GM18858 (cell line): ENCODE measurements around the gene ZNF608.
A peak's percentile ranks its signal among the peaks of the same experiment; 100 is the strongest.

Experiments used
- ATAC-seq: cut with Tn5 transposase; IDR thresholded peaks from one replicate; pipeline ENCODE4 v1.9.1; 2021; ENCODE audit not compliant: unreplicated experiment

ZNF608 gene

DNA sequence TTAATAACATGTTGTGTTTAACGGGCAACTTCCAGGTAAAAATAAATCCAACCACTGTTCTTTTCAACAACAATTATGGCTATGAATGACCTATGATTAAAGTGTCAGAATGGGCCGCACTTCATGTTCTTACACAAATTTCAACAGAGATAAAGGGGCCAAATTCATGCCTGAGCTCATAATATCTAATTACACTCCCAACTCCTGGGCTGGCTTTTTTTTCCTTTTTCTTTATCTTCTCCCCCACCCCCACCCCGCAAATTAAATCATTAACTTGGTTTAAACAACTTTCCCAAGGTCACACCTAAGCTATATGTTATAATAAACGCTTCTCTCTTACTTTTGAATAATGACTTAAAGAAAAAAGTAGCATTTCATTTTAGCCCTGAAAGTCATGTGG is 25.8 kb downstream of the ZNF608 start:
- no peak for ATAC-seq

DNA sequence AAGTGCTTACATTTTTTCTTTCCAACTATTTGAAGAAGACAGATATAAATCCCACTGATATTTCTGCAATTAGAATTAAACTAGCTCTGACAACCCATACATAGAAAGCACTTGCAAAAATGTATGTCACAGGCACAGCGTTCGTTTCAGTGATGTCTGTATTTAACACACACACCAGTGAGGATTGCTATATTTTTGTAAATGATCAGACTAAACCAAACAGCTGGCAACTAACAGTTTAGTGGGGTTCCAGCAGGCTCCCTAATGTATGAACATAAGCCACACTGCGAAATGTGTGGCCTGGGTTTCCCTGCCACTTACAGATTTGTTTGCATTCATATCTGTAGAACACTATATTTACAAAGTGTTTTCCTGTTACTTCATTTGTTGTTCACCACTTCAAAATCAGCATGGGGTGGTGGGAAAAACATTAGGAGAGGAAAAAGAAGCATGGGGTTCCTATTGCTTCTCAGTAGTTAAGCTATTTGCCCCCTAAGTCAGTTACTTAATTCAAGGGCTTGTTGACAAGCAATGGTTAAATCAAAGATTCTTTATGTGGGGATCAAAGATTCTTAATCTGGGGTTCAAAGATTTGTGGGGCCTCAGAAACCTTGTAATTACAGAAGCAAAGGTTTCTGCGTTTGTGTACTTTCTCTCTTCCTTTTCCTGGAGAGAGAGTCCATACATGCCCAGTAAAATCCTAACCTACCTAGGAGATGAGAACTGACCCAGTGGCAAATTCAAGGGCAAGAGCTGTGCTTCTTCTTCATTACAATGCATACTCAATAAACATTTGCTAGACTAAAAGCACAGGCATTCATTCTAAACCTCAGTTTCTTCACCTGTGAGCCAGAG is 27.1 kb downstream of the ZNF608 start:
- no peak for ATAC-seq

- no peak for ATAC-seq
Measured at GRCh38 chr5:124718380-124718789, 28.1 kb downstream of the ZNF608 start.

- ATAC-seq: no peak
Measured at GRCh38 chr5:124716169-124716568, 30.3 kb downstream of the ZNF608 start.

DNA sequence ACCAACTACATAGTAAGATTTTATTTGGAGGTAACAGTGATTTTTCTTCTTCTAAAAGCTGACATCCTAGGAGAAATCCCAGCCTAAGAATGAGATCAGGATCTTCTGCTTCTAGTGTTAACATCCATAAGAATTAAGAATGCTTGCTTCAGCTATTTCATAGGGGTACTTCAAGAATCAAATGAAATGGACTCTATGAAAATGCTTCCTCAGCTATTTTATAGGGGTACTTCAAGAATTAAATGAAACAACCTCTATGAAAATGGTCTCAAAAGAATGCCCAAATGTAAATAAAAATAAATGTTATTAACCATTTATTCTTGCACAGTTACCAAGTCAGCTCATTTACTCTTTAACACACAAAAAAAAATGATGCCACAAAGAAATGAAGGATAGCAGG is 31.5 kb downstream of the ZNF608 start:
- ATAC-seq: no peak

DNA sequence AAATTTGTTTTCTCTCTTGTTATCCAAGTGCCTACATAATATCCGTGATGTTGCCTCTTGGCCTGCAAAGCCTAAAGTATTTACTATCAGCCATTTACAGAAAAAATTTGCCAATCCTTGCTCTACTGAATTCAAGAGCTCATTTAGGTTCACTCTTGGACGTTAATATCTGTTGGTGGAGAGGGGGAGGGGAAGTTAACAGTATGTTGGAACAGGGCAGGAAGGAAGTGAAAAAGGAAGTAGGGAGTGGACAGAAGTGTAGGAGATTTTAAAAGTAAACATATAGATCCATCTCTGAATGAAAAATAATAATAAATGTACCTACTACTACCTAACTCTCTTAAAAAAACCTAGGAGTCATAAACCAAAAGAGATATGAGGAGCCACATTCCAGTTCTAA is 32.8 kb downstream of the ZNF608 start:
- ATAC-seq: no peak

GRCh38 chr5:124712731-124713305 is 33.6 kb downstream of the ZNF608 start:
- ATAC-seq: no peak

DNA sequence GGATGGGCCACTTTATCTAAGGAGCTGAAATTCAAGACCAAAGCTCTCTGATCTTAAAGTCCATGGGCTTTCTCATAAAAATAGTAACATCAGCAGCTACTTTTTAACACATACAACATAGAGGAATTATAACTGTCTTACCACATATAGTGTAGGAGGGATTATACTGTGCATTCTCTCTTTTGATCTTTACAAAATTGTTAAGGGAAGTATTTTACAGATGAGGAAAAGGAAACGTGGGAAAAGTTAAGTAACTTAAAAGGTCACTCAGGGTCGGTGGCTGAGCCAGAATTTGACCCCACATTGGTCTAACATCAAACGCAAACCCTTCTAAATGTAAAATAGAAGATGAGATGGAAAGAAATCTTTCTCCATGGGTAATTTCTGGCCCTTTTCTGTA is 38.4 kb downstream of the ZNF608 start:
- ATAC-seq: no peak

DNA sequence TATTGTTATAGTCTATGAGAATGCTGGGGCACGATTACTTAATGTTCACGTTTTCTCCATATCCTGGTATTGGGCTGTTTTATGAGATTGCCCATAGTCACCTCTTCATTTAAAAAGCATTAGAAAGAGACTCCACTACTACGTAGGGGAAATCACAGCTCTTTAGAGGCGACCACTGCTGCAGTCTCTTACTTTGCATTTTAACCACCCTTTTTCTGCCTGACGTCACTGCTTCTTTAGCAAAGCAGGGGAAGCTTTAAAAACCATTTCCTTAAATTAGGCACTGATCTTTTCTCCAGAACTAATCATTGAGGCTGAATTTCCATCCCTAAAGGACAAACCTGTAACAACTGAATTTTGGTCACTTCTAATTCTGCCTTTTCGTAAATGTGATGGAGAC is 38.9 kb downstream of the ZNF608 start:
- ATAC-seq: peak; percentile 17

DNA sequence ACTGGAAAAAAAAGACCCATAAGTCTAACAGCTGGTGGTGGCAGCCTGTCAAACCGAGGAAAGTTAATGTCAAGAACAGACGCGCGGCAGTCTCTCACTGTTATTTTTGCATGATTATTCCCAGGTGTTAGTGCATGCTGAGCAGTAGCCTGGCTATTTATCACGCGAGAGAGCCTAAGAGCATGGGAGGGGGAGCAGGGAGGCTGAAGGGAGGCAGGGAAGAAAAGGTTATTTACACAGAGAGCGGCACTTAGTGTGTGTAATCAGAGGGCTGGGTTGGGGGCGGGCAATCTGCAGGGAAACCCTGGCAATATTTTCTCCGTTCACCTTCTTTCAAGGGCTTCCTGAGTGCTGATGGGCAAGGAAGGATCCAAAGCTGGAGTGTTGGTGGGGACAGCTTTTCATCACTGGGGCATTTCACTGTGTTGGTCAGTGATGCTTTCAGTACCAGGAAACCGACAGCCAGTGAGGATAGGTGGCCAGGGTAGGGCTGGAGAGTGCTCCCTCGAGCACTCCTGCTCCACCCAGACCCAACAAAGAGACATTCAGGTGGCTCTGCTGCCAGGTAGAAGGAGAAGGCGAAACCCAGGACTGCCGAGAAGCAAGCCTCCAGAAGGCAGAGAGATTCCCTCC is 39.6 kb downstream of the ZNF608 start:
- ATAC-seq: no peak

- no peak for ATAC-seq
Measured at GRCh38 chr5:124706051-124706450, 40.4 kb downstream of the ZNF608 start.

- no peak for ATAC-seq
Measured at GRCh38 chr5:124705577-124705976, 40.9 kb downstream of the ZNF608 start.

DNA sequence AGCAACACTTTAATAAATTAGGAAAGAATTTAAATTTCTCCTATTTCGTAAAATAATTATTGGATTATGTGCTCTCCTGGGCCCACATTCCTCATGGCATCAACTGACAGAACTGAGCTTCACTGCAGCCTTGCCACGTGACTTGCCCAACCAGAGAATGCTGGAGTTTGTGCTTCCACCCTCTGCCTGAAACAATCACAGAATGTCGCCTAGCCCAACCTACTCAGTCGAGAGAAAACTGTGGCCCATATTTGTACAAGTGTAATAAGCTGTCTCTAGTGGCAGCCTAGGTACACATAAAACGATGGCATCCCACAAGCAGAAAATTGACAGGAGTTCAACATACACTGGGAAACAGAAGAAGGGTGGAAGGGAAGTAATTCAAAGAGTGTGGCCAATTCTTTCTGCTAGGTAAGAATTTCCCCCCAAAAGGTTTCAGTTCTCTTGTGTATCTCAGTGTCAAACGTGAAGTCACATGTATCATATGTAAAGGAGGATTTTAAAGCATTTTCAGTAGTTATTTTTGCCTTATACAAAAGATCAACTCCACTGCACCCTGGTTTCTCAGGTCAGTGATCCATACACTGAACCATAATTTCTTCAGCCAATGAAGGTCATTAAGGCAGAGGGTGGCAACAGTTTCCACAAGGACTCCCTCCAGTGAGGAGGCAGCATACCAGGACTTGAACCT is 41.7 kb downstream of the ZNF608 start:
- ATAC-seq: peak; percentile 71

GRCh38 chr5:124703995-124704394 is 42.4 kb downstream of the ZNF608 start:
- no peak for ATAC-seq

DNA sequence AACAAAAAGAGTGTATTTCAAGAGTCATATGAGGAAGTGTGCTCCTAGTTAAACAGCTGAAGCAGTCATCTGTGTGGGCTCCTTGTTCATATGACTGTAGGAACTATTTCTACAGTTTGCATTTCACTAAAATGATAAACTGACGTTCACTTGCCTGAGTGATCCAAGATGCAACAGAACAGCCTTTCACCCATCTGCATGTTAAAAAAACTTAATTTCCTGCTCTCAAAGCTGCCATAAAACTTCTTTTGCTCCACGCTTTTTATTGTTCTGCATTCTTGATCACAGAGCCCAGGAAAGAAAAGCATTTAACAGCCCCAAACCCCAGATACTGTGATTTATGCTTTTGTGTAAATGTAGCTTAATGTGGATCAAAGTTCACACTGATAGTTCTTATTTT is 43.9 kb downstream of the ZNF608 start:
- peak; percentile 26 for ATAC-seq

DNA sequence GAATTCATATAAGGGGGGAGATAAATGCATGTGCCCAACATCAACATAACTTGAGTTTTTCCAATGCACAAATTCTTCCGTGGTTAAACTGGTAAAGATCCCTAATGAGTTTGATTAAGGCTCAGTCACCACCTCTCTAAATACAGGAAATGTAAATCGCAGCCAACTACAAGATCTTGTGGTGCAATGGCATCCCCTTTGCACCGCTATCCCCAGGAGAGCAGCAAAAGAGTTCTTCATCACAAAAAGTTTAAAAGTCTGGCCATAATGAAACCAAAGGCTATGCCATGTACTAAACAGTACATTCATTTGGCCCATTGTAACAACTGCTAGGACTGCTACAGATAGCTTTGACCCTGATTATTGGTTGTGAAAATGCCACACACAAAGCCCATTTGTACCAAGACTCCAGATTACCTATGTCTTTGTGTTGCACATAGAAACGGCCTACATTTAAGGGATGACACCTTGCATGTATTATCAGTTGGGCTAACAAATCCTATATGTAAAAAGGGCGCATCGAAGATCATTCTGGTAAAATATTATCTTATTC is 44.5 kb downstream of the ZNF608 start:
- no peak for ATAC-seq

DNA sequence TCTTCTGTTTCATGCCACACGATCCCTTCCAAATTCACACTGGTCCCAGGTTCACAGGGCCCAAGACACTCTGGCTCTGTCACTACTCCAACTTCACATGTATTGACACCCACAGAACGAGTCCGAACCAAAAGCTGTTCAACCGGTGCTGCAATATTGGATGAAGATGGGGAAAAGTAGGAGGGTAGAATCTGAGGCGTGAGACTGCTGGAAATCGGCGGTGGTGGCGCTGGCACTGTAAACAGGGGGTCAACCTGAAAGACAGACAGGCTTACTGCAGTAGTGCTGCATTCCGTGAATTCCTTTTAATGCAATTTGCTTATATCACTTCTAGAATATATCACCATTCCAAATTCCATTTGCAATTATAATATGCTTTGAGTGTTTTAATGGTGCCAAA is 45.4 kb downstream of the ZNF608 start:
- ATAC-seq: no peak

- ATAC-seq: no peak
Measured at GRCh38 chr5:124700333-124700732, 46.1 kb downstream of the ZNF608 start.

- no peak for ATAC-seq
Measured at GRCh38 chr5:124698770-124699169, 47.7 kb downstream of the ZNF608 start.

DNA sequence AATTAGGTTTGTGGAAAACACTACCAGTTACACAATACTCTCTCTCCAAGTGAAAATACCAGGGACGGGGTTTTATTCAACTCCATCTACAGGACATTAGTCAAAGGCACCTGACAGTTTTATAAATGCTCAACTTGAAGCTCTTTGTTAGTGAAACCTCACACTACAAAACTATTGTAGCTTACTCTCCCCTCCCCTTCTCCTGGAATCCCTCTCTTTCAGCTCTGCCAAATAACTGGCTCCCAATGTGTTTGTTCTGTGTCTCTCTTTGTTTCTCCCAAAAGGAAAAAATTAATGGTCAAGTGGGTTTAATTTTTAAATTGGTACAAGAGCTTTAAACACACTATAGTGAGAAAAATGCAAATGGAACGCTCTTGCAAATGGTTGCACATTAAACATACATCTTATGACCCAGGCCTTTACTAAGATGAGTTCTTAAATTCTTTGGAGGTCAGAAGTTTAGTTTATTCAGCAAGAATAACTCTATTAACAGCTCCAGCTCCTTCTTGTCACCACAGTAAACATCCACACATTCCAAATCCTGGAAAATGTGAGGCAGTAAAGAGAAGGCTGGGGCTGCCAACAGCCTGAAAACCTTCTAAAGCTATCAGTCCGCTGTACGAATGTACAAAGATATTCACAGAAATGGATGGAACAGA is 48.4 kb downstream of the ZNF608 start:
- ATAC-seq: no peak

GRCh38 chr5:124697501-124697900 is 48.9 kb downstream of the ZNF608 start:
- ATAC-seq: no peak
